ENCODE results near the gene SGTA. TPM values are rescaled to one million over a fixed set of nuclear protein-coding genes. Genes with fewer than 3 reads are reported as not detected.

The SGTA gene
- total and polyA plus RNA-seq, 9 of the 15 experiments (the other 6 are each of a cell fraction or from before 2014, with no cell fraction given), result 1.4 to 110 (median 49.9) TPM

DNA sequence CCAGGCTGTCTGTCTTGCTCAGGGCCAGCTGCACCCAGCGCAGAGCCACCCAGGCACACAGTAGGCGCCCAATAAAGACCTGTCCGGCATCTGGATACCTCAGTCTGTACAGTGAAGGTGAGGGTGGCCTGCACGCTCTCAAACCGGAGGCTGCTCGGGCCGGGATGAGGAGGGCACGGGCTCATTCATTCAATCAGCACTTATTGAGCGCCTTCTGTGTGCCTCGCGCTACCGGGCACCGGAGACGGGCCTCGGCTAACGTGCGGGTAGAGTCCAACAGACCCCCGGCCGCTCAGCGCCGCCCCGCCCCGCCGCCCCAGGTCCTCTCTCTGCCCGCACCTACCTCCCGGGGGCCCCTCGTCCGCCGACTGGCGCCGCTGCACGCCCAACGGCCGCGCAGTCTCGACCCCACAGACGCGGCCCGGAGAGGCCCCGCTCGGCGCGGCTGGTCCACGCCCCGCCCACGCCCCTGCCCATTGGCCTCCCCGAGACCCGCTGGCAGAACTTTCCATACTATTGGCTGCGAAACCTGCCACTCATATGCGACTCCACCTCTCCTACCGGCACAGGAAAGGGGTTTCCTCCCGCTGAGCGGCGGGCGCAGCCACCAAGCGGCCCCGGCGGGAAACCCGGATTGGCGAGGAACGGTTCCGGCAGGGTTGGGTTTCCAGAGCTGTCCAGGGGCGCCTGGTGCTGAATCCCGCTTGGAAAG, 43.3 kb downstream of the SGTA start, which contains the start of gene SLC39A3 (continued):
- TF ChIP-seq E2F1 (CRISPR knock-in tag; IDR thresholded peaks at IDR 0.05) (peak; percentile 95), WHSC1 (IDR thresholded peaks at IDR 0.05; ENCODE audit: low read length) (no peak), NONO (IDR thresholded peaks at IDR 0.05; ENCODE audit: low read depth in 2 of 2, low read length in 1 of 2) (peak in 1 of 2 experiments; percentile 52; a peak in 2 of 4 replicates), HMGN3 (IDR thresholded peaks at IDR 0.05; ENCODE audit: borderline replicate concordance, extremely low read depth, insufficient read length, low read depth, low read length) (peak; percentile 49), ZNF583 (CRISPR knock-in tag; IDR thresholded peaks at IDR 0.05) (peak; percentile 60; the same call in 1 of the 2 replicates), PTBP1 (IDR thresholded peaks at IDR 0.05; ENCODE audit: low read depth, low read length) (no peak), ZNF695 (CRISPR knock-in tag; IDR thresholded peaks at IDR 0.05) (no peak), ZBTB40 (IDR thresholded peaks at IDR 0.05) (peak; percentile 99), ZBTB40 (CRISPR knock-in tag; IDR thresholded peaks at IDR 0.05) (no peak), BRCA1 (IDR thresholded peaks at IDR 0.05) (no peak), BRCA1 (CRISPR knock-in tag; IDR thresholded peaks at IDR 0.05) (no peak), ZNF518B (CRISPR knock-in tag; IDR thresholded peaks at IDR 0.05) (no peak), JUN (IDR thresholded peaks at IDR 0.05; ENCODE audit: borderline replicate concordance, low read depth, low read length) (peak; percentile 51; the same call in 1 of the 2 replicates), JUN (CRISPR knock-in tag; IDR thresholded peaks at IDR 0.05; ENCODE audit: borderline replicate concordance) (peak; percentile 71; the same call in 1 of the 2 replicates)

Measured in K562 (cell line).